T-helper 1 cell treated with Interleukin-12 subunit alpha and Interleukin-12 subunit beta and Interleukin-4 antibody, amounts not matched to agents 30 μg/mL and 1 μg/mL, for 36 hours (primary cell): Measurements from ENCODE around the gene ZCCHC7.

Experiments used
- H3K27ac Mint-ChIP-seq: one replicate; pipeline ENCODE4 v1.8.0; 2021; ENCODE audit warnings: mild to moderate bottlenecking, mixed read lengths
- H3K27me3 Mint-ChIP-seq: one replicate; pipeline ENCODE4 v1.8.0; 2021; ENCODE audit warnings: low read depth, mixed read lengths
- H3K36me3 Mint-ChIP-seq: one replicate; pipeline ENCODE4 v1.8.0; 2021; ENCODE audit warnings: low read depth, mixed read lengths
- H3K4me1 Mint-ChIP-seq: one replicate; pipeline ENCODE4 v1.8.0; 2021; ENCODE audit warnings: low read depth, mixed read lengths
- H3K4me3 Mint-ChIP-seq: one replicate; pipeline ENCODE4 v1.8.0; 2021; ENCODE audit warnings: mild to moderate bottlenecking, moderate library complexity, mixed read lengths
- H3K9me3 Mint-ChIP-seq: one replicate; pipeline ENCODE4 v1.8.0; 2021; ENCODE audit warnings: mixed read lengths

ZCCHC7 gene

DNA sequence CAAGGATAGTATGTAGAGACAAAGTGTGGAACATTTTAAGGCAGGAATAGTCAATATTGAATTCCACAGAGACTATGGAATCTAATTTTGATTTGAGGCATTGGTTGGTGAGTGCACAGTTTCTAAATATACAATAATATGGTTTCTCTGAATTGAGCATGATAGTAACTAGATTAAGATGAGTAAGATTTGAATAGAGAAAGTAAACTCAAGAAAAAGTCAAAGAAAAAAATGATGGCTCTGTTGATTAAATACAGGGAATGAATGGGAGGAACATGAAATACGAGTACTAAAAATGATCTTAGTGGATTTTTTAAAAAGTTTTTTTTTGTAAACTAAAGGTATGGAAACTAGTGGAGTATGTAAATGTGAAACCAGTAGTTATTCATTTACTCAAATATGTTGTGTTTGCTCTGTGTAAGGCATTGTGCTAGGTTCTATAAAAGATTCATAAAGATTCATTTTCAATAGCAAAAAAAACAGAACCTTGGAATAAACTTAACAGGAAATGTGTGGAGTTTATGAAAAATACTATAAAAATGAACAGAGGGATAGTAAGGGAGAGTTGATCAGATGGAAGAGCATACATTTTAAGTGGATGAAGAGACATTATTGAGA, 101.2 kb downstream of the ZCCHC7 start:
- Mint-ChIP-seq H3K4me3 (no peak overlapping the region), H3K36me3 (no peaks in the 10 kb centered on the region)

DNA sequence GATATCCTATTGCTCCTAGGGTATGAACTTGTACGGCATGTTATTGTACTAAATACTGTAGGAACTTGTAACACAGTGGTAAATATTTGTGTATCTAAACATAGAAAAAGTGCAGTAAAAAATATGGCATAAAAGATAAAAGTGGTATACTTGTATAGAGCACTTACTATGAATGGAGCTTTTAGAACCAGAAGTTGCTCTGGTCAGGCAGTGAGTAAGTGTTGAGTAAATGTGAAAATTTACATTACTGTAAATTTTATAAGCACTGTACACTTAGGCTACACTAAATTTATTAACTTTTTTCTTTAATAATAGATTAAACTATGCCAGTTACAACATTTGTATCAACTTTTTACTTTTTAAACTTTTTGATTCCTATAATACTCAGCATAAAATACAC, 109.1 kb downstream of the ZCCHC7 start:
- peaks cover 8% of the 10 kb centered on the region for H3K4me1 Mint-ChIP-seq
- H3K9me3 Mint-ChIP-seq: no peaks in the 10 kb centered on the region
- peaks cover 3% of the 10 kb centered on the region for H3K36me3 Mint-ChIP-seq
- no peaks in the 10 kb centered on the region for H3K27me3 Mint-ChIP-seq
- no peak overlapping the region for H3K4me3 Mint-ChIP-seq
- no peak overlapping the region for H3K27ac Mint-ChIP-seq

More for the DNA sequence above, 101.2 kb downstream of the ZCCHC7 start:
- Mint-ChIP-seq H3K27ac (no peak overlapping the region), H3K27me3 (no peaks in the 10 kb centered on the region), H3K4me1 (no peaks in the 10 kb centered on the region), H3K9me3 (no peaks in the 10 kb centered on the region)

DNA sequence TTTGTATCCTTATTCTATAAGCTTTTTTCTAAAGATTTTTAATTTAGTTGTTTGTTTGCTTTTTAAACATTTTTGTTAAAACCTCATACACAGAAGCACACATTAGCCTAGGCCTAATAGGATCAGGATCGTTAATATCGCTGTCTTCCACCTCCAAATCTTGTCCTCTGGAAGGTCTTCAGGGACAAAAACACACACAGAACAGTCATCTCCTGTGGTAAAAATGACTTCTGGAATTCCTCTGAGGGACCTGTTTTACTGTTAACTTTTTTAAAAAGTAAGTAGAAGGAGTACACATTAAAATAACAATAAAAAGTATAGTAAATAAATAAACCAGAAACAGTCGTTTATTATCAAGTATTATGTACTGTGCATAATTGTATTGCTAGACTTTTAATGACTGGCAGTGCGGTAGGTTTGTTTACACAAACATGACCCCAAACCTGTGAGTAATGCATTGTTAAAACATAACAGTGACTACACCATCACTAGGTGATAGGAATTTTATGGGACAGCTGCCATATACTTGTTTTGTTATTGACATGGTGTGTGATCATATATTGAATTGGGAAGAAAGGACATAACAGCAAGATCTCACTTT, 109.6 kb downstream of the ZCCHC7 start:
- H3K27ac Mint-ChIP-seq: no peak overlapping the region
- no peaks in the 10 kb centered on the region for H3K27me3 Mint-ChIP-seq
- peaks cover 3% of the 10 kb centered on the region for H3K36me3 Mint-ChIP-seq
- no peaks in the 10 kb centered on the region for H3K9me3 Mint-ChIP-seq
- H3K4me1 Mint-ChIP-seq: peaks cover 8% of the 10 kb centered on the region
- no peak overlapping the region for H3K4me3 Mint-ChIP-seq

DNA sequence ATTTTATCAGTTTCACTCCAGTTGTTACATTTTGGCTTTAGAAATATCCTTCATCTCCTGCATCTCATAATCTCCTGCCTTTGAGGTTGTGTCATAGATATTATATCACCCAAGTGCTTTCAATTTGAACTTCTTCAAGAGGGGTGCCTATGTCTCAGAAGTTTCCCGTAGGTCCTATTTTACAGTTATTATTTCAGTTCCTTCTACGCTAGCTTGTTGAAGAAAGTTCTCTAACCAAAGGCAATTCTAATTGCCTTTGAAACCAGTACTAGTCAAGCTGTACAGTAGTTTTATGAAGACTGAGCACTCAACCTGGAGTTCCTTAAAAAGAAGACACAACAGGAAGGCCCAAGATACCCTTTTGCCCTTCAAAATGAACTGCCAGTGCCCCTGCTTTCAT, 116.4 kb downstream of the ZCCHC7 start:
- Mint-ChIP-seq H3K36me3 (peaks cover 4% of the 10 kb centered on the region), H3K4me1 (peaks cover 12% of the 10 kb centered on the region), H3K27me3 (no peaks in the 10 kb centered on the region), H3K9me3 (no peaks in the 10 kb centered on the region), H3K4me3 (no peak overlapping the region), H3K27ac (no peak overlapping the region)

DNA sequence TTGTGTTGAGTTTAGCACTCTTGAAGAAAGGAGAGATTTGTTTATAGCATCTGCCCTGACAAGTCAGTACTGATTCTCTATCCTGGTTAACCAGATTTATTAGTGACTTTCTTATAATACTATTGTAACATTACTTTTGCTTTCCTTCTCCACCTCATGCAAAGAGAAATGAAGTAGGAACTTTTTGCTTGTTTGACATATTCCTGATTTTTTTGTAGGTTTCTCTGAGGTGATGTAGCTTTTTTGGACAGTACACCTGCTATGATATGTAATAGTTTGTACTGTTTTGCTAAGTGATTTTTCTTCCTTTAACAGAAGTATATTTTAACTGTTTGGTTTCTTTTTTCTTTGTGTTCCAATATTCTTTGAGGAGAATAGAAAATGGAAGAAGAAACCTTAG, 117.7 kb downstream of the ZCCHC7 start:
- no peak overlapping the region for H3K4me3 Mint-ChIP-seq
- H3K4me1 Mint-ChIP-seq: peaks cover 12% of the 10 kb centered on the region
- H3K36me3 Mint-ChIP-seq: peaks cover 4% of the 10 kb centered on the region
- no peak overlapping the region for H3K27ac Mint-ChIP-seq
- H3K27me3 Mint-ChIP-seq: no peaks in the 10 kb centered on the region
- no peaks in the 10 kb centered on the region for H3K9me3 Mint-ChIP-seq

DNA sequence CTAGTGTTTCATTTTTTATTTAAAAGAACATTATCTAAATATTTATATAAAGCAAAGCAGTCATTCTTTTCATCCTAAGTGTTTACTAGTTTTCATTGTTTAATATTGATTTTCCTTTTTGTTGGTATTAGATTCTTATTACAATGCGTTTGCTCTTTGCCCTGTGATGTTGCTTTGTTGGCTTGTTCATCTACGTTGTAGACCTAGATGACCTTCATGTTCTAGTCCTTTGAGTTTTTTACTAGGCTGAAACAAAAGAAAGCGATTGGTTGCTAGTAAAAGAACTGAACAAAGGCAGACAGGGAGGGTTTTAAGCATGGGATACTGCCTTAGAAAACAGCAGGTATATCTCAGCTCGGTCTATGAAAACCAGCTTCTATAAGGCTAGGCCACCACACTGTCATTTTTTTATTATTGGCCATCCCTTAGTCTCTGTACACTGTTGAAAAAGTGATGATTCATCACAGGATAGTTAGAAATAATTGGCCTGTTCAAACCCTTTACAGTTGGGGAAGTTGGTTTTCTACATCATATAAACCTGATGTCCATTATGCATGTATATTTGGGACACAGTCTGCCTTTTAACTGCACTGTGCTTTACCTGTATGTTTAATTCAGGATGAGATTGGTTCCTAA, 119.0 kb downstream of the ZCCHC7 start:
- H3K36me3 Mint-ChIP-seq: peaks cover 1% of the 10 kb centered on the region
- no peak overlapping the region for H3K27ac Mint-ChIP-seq
- H3K4me3 Mint-ChIP-seq: no peak overlapping the region
- H3K4me1 Mint-ChIP-seq: peaks cover 5% of the 10 kb centered on the region
- H3K9me3 Mint-ChIP-seq: no peaks in the 10 kb centered on the region
- H3K27me3 Mint-ChIP-seq: no peaks in the 10 kb centered on the region

DNA sequence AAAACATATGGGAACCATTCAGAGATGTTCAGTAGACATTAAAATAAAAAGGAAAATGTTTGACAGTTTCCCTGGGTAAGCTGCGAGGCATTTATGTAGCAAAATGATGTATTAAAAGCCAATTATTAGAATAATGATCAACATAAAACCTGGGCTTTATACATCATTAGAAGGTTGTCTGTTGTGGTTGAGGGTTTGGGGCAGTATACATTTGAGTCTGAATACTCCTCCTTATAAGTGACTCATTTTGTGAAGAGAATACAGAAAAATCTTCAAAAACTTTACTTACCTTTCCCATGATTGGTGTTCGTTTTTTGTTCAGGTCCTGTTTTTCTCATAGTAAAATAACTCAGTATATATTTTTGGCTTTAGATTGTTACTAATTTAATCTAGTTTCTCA, 119.5 kb downstream of the ZCCHC7 start:
- H3K9me3 Mint-ChIP-seq: no peaks in the 10 kb centered on the region
- peaks cover 1% of the 10 kb centered on the region for H3K36me3 Mint-ChIP-seq
- H3K4me1 Mint-ChIP-seq: peaks cover 4% of the 10 kb centered on the region
- no peak overlapping the region for H3K27ac Mint-ChIP-seq
- H3K4me3 Mint-ChIP-seq: no peak overlapping the region
- H3K27me3 Mint-ChIP-seq: no peaks in the 10 kb centered on the region

DNA sequence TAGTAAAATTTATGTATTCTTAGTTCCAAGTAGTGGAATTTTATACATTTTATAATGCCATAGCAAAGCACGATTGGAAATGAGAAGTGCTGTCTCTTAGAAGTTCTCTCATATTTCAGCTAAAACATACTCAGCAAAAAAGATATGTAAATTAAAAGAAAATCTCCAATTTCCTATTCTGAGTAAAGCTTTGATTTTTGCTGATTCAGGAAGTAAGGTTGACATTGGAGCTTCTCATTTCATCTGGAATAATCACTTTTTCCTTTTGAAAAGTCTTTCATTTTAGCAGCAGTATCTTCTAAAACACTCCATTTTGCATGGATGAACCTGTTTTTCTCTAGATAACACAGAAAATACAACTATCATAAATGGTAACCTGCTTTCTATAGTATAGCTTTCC, 121.0 kb downstream of the ZCCHC7 start:
- H3K4me3 Mint-ChIP-seq: no peak overlapping the region
- H3K9me3 Mint-ChIP-seq: no peaks in the 10 kb centered on the region
- peaks cover 1% of the 10 kb centered on the region for H3K36me3 Mint-ChIP-seq
- H3K4me1 Mint-ChIP-seq: peaks cover 4% of the 10 kb centered on the region
- no peak overlapping the region for H3K27ac Mint-ChIP-seq
- H3K27me3 Mint-ChIP-seq: no peaks in the 10 kb centered on the region

DNA sequence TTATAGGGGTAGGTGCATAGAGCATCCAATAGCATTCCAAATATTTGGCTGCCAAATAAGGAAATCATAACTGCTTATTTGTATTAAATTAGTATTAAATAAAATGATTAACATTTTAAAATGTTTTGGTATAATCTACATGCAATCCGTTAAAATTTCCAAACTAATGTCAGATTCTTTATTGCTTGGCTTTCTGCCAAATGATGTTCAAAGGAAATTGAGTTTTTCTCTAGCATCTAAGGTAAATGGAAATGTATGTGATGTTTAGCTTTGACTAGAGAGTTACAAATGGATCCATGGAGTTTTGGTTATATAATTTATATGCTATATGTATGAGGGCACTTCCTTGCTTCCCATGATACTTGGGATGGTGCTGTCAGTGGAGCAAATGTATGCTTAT, 121.7 kb downstream of the ZCCHC7 start:
- Mint-ChIP-seq H3K36me3 (peaks cover 2% of the 10 kb centered on the region), H3K9me3 (no peaks in the 10 kb centered on the region), H3K4me1 (no peaks in the 10 kb centered on the region), H3K27me3 (no peaks in the 10 kb centered on the region), H3K27ac (no peak overlapping the region), H3K4me3 (no peak overlapping the region)

DNA sequence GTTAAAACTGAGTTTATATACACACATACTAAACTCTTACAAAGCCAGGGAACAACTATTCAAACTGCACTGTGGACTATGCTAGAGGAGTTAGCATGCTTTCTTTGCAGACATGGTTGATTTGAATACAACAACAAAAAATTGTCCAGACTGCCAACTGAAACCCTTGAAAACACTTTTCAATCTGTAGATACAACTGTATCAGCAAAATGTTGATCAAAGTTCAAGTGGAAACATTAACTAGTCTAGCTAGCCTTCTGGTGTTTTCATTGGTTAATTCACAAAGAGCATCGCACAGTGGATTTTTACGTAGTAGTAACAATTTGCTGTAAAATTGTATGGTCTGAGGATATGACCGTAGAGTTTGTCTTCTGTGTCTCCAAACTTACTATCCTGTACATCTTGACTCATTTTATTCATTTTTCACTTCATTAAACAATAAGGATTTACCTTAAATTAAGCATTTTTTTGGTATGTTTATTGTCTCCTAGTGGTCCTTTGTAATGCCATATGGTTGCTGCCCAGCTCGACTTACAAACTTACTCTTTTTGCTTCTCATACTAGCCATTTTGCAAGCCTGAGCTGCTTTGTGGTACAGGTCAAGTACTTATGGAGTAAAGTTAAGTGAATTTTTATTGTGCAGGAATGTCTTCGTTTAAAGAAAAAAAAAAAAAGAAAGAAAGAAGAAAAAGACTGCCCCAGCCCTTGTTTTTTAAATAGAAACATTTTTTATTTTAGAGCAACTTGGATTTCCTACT, 123.4 kb downstream of the ZCCHC7 start:
- Mint-ChIP-seq H3K27ac (no peak overlapping the region), H3K4me1 (no peaks in the 10 kb centered on the region)

DNA sequence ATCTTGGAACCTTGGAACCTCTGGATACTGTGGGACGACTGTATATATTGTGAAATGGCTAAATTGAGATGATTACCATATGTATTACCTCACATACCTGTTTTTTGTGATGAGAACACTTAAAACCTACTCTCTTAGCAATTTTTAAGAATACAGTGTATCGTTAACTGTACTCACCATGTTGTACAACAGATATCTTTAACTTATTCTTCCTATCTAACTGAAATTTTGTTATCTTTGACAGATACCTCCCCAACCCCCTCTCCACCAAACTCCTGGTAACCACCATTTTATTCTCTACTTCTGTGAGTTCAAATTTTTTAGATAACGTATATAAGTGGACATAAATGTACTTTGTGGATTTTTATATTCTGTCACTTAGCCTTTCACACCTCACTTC, 126.5 kb downstream of the ZCCHC7 start:
- Mint-ChIP-seq H3K36me3 (peaks cover 11% of the 10 kb centered on the region), H3K27me3 (no peaks in the 10 kb centered on the region), H3K9me3 (no peaks in the 10 kb centered on the region), H3K4me3 (no peak overlapping the region), H3K4me1 (no peaks in the 10 kb centered on the region), H3K27ac (no peak overlapping the region)

More for the DNA sequence above, 123.4 kb downstream of the ZCCHC7 start:
- Mint-ChIP-seq H3K4me3 (no peak overlapping the region), H3K9me3 (no peaks in the 10 kb centered on the region), H3K36me3 (peaks cover 6% of the 10 kb centered on the region), H3K27me3 (no peaks in the 10 kb centered on the region)

DNA sequence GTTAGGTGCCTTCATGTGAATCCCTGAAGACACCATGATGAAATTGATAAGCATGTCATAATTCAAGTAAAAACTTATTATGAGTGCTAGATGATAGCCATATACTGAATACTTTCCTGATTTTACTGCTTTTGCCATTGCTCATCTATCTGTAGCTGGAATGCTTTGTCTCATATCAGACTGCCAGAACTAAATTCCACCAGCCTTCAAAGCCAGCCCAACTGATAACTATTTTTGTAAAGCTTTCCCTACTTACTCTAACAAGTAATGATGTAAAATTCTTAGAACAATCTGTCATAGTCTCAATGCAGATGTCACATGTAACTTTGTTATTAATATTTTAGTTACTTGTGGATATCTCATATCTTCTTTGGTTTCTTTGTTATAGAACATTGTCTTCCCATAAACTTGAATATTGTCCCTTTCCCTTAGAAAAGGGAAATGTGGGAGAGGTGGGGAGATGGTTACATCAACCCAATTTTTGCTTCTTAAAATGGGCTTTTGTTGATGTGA, 128.3 kb downstream of the ZCCHC7 start:
- Mint-ChIP-seq H3K27me3 (no peaks in the 10 kb centered on the region), H3K27ac (no peak overlapping the region), H3K36me3 (peaks cover 17% of the 10 kb centered on the region), H3K9me3 (peaks cover 3% of the 10 kb centered on the region), H3K4me1 (no peaks in the 10 kb centered on the region), H3K4me3 (no peak overlapping the region)

DNA sequence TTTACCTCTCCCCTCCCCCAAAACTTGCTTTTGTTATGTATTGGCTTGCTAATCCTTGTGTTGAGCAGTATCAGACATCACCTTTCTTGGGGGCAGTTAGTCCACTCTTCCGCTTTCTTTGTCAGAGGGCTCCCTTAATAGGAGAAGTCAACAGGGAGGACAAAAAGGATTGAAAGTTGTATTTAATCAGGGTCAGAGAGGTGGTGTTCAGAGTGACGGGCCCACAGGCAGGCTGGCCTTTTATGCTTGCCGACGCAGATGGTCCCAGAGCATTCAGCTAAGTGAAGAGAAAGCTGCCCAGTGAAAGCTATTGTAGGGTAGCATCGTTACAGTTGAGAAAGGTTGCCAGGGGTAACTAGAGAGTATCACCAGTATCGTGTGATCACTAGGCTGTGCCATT, 131.1 kb downstream of the ZCCHC7 start:
- Mint-ChIP-seq H3K27ac (no peak overlapping the region), H3K27me3 (no peaks in the 10 kb centered on the region), H3K4me3 (no peak overlapping the region), H3K4me1 (no peaks in the 10 kb centered on the region), H3K36me3 (peaks cover 17% of the 10 kb centered on the region), H3K9me3 (peaks cover 3% of the 10 kb centered on the region)

DNA sequence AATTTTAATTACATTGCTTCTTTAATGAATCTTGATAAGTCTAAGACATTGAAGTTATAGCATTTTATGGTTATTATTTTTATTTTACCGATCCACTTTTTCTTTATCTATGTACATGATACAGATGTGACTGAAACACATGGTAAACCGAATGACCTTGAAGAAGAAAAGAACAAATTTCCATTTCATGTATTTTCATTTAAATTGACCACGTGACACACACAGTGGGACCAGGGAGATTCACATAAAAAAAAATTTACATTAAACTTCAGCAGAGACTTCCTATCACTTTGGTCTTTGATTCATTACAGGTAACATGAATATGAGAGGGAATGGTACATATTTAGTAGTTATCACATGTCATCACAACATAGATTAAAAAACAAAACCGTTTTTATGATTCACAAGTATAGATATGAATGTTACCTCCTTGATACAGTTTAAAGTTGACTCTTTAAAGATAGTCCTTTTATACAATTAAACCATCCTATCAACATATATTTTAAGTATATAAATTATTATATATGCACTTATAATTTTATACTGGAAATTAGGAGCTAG, 133.1 kb downstream of the ZCCHC7 start:
- peaks cover 13% of the 10 kb centered on the region for H3K36me3 Mint-ChIP-seq
- H3K9me3 Mint-ChIP-seq: peaks cover 3% of the 10 kb centered on the region
- no peaks in the 10 kb centered on the region for H3K4me1 Mint-ChIP-seq
- H3K4me3 Mint-ChIP-seq: no peak overlapping the region
- H3K27ac Mint-ChIP-seq: no peak overlapping the region
- H3K27me3 Mint-ChIP-seq: no peaks in the 10 kb centered on the region
